NCI-H146 (cell line): ENCODE data around the gene ANKS1B.

ENCODE experiments used
- DNase-seq: peaks from one replicate; lab custom pipeline; 2025; lab: John Stamatoyannopoulos, UW

Gene ANKS1B

DNA sequence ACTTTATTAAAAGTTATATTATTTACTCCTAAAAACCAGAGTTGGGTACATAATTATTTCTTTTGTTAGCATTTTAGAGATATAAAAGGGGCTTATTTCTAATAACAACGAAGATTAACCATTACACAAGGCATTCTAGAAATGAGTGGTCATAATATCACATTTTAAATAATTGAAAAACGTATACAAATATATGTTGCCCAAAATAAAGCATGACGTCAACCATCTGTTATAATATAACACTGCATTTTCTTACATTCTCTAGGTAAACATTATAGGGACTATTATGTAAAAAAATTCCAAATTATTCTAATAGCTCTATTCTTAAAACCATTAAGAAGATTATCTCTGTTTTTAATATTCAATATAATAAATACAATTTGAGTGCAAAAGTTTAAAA lies 792.2 kb downstream of the ANKS1B start:
- no peak for DNase-seq

GRCh38 chr12:99176871-99177270 lies 807.9 kb downstream of the ANKS1B start:
- no peak for DNase-seq

GRCh38 chr12:99170461-99170860 lies 814.3 kb downstream of the ANKS1B start:
- no peak for DNase-seq

DNA sequence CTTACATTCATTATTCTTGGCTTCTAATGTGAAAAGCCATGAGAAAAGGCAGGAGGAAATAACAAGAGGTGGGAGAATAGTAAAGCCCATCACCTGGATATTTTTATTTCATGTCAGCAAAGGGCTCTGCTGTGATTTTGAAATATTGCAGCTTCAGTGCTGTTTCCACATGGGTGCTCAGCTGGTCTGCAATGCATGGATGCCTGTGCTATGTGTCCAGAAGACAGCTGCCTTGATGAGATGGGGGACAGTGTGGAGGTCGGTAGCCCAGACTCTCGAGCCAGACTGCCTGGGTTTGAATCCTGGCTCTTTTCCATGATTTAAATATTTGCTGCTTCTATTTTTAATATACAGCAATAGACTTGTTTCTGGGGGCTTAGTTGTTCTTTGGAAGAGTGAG lies 814.7 kb downstream of the ANKS1B start:
- no peak for DNase-seq

- no peak for DNase-seq
Measured at GRCh38 chr12:99157946-99158345, 826.8 kb downstream of the ANKS1B start.

GRCh38 chr12:99154983-99155336 lies 829.8 kb downstream of the ANKS1B start:
- DNase-seq = no peak

- no peak for DNase-seq
Measured at GRCh38 chr12:99154216-99154982, 830.3 kb downstream of the ANKS1B start.

DNA sequence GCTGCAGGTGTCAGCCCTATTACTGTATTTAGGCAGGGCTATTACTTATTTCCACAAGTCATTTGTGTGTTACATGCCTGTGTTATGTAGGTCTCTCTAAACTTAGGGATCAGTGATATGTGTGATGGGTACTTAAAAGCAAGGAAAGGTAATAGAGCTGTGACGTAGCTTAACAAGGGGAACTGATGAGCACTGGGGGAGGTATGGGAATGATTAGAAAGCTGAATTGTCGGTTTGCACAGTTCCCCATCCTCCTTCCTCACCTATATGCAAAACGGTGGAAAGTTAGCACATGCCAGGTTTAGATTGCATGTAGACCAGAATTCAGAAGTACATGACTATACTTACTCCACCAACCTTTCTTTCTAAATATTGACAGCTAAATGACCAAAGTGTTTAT lies 831.4 kb downstream of the ANKS1B start:
- no peak for DNase-seq

DNA sequence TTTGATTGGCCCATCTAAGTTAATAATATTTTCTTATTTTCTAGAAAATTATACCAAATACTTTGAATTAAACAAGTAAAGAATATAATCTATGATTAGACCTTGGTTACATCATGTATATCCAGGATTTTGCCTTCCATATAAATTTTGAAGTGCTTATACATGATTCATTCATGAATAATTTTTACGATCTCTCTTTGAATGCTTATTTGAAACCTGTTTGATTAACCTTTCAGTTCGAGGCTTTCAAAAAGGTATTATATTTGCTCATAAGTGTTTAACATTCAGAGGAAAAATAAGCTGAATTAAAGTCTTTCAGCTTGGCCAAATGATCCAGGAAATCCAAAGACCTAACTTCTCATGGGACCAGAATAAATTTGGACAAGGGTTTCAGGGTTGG lies 832.4 kb downstream of the ANKS1B start:
- no peak for DNase-seq

DNA sequence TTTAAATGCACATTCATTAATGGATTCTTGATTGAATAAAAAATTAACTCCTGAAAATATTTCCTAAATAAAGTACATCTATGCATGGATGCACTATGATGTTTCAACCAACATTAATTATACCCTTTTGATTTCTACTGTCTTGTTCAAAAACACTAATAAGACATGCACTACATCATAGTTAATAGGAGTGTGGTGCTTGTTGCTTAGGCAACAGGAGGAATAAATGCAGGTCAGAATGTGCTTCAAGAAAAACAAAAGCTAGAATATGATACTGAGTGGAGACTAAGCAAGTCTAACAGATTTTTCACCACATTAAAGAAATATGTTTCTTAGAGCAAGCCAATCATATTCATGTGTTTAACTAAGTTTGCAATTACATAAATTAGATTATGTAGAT lies 833.0 kb downstream of the ANKS1B start:
- DNase-seq = no peak

DNA sequence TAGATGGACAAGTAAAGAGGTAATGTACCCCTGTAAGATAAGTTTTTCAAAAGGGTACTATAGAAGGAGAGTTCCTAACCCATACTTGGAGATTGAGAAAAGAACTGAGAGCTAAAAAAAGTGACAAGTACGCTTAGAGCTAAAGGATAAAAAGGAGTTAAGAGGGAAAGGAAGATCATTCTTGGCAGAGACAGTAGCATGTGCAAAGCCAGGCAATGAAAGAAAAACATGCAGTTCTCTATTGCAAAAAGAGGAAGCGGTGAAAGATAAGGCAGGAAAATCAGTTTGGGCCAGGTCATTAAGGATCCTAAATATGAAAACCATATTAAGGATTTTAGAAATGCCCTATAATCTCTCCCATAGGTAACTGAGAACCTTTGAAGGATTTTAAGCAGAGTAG lies 837.6 kb downstream of the ANKS1B start:
- DNase-seq = no peak

DNA sequence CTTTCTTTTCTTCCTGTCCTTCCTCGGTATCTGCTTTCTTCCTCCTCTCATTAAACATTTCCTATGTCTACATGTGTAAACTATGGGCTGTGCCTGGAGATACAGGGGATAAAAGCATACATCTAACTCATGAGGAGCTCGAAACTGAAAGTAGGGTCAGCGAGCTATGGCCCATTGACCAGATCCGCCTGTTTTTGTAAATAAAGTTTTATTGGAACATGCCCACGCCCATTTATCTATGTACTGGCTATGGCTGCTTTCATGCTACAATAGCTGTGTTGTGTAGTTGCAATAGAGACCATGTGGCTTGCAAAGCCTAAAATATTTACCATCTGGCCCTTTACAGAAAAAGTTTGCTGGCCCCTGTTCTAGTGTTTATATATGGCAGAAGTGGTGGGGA lies 838.0 kb downstream of the ANKS1B start:
- no peak for DNase-seq

GRCh38 chr12:99146185-99146584 lies 838.6 kb downstream of the ANKS1B start:
- DNase-seq = no peak

DNA sequence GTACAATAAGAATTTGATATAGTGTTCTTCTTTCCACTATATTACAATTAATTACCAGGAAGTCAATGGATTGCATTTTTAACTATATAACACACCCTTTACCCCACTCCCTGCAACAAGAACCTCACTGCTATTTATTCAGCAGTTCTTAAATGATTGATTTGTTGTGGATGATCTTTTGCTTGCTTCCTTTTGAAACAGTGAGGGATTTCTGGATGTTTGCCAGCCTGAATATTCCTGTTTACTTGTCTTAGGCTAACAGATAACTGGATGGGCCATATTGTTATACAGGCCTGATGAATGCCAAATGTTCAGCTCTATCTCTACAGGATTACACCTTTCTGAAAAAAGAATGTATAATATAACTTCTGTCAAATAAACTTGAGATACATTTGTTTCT lies 842.1 kb downstream of the ANKS1B start:
- DNase-seq = no peak

DNA sequence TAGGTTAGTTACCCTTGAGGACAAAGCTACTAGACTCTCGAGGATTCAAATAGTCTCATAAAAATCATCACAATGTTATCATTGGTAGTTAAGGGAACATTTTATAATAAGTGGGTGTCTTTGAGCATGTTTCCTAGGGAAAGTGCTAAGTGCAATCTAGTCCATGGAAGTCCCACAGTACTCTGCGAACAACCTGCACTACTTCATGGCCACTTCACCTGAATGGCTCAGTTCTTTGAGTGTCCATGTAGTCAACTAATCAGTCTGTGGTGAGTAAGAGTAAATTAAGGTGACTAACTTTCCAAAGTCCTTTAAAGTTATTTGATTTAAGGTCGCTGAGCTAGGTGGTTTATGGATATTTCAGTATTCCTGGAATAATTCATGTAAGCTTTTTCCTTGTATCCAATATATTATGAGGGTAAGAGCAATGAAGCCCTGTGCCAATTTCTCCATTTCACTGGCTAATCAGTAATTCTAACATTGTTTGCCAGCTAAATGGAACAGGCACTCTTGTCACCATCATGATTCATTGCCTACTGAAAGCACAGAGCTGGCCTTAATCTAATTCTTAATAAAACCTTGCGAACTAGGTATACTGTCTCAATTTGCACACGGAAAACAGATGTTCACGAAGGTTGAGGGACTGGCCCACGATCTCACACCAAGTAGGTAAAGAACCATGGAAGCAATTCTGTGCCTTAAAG lies 844.6 kb downstream of the ANKS1B start:
- no peak for DNase-seq

GRCh38 chr12:99138393-99138792 lies 846.3 kb downstream of the ANKS1B start:
- DNase-seq = no peak

GRCh38 chr12:99137124-99137855 lies 847.4 kb downstream of the ANKS1B start:
- DNase-seq = no peak

GRCh38 chr12:99136516-99136915 lies 848.2 kb downstream of the ANKS1B start:
- no peak for DNase-seq

DNA sequence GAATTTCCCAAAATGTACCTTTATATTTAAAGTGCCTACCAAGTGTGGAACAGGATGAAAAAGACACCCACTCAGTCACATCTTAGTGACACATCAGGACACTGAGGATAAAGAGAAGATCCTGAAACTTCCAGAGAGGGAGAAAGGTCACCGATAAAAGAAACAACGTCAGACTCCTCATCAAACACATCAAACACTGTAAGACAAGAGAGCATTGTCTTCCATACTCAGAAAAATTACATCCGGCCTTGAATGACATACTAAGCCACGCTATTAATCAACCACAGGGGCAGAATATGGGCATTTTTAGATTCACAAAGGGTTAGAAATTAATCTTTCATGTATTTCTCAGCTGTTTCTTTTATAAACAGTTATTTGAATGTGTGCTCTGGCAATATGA lies 849.4 kb downstream of the ANKS1B start:
- no peak for DNase-seq

DNA sequence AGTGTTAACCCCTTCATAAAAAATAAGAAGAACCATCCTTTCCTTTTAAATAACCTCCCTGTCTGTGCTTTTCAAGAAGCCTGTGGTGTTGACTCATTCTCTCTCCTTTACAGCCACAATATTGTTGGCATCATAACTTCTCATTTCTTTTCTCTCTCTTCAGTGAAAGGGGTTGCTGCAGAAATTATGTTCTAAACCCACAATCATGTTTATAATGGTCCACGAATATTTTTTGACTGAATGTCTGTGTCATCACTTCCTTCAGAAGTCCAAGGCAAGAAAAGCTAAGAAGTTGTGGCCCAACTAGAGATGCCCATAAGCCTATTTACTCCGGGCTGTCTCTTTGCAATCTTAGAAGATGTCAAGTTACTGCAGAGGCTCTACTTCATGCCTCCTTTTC lies 851.3 kb downstream of the ANKS1B start:
- DNase-seq = no peak

GRCh38 chr12:99131751-99132199 lies 853.0 kb downstream of the ANKS1B start:
- DNase-seq = no peak

DNA sequence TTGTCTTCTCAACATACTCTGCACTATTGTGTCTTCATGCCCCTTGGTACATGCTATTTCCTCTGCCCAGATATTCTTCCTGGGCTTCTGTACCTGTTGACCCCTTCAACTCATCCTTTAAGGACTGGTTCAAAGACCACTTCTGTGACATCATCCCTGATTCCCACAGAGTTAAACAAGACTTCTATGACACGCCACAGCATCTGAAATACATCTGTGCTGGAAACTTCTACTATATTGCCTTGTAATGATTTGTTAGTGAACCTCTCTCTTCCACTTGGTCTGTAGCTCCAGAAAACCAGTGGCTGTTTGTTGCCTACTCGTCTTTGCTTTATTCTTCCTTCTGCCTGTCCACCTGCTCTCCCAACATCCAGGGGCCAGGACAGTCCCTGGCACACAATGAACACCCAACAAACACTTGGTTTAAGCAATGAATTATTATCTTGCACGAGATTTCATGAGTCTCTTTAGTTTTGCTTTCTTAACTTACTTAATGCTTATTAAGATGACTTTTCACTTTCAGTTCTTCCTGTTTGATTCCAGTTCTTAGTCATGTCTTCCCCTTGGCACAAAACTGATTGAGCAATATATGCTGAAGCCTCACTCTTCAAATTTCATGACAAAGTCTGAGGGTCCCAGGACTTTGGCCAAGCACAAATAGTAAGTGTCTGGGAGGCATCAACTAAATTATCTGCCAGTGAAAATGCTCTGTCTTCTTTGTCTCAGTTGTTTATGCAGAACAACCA lies 853.8 kb downstream of the ANKS1B start:
- no peak for DNase-seq
